Astrocyte of the spinal cord (primary cell): ENCODE measurements around the gene PRKCD.

Source experiments
- DNase-seq: peaks from one replicate; pipeline ENCODE4 v3.0.0; 2011; ENCODE audit warnings: low read depth, low spot score
- H3K4me3 ChIP-seq: 2 replicates; pipeline ENCODE4 v1.5.1; 2011; ENCODE audit warnings: low read depth, mild to moderate bottlenecking, low read length, moderate library complexity
- in situ Hi-C: cut with HindIII; loops from 2 replicates; pipeline ENCODE4 v1.10.0; 2017; ENCODE audit warnings: low sequenced_read_pairs
- TF ChIP-seq, protein P1 (sequence below): IDR thresholded peaks from 2 replicates; pipeline ENCODE4 v1.5.1; 2012; ENCODE audit warnings: low read depth, mild to moderate bottlenecking, low read length, inconsistent platforms

Gene PRKCD

DNA sequence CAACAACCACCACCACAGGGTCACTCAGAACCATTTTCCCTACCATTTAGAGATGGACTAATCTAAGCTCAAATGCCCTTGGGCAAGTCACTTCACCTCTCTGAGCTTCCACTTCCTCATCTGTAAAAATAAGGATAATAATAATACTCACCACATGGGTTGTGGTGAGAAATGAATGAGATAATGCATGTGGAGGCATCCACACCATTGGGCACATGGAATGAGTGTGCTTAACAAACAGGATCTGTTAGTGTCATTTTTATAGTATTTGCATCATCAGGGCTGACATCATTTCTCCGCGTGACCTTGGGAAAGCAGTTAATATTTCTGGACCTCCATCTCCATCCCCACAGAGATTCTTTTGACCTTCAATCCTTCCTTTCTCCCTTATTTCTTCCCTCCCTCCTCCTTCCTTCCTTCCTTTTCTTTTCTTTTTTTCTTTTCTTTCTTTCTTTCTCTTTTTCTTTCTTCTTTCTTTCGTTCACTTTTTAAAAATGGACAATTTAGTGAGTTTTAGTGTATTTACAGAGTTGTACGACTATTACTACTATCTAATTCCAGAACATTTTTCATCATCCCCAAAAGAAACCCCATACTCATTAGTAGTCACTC, 23.1 kb upstream of the PRKCD start:
- in situ Hi-C loops = no loop called here
- DNase-seq = no peak
- no peak overlapping the region for H3K4me3 ChIP-seq
- TF ChIP-seq, protein P1, sequence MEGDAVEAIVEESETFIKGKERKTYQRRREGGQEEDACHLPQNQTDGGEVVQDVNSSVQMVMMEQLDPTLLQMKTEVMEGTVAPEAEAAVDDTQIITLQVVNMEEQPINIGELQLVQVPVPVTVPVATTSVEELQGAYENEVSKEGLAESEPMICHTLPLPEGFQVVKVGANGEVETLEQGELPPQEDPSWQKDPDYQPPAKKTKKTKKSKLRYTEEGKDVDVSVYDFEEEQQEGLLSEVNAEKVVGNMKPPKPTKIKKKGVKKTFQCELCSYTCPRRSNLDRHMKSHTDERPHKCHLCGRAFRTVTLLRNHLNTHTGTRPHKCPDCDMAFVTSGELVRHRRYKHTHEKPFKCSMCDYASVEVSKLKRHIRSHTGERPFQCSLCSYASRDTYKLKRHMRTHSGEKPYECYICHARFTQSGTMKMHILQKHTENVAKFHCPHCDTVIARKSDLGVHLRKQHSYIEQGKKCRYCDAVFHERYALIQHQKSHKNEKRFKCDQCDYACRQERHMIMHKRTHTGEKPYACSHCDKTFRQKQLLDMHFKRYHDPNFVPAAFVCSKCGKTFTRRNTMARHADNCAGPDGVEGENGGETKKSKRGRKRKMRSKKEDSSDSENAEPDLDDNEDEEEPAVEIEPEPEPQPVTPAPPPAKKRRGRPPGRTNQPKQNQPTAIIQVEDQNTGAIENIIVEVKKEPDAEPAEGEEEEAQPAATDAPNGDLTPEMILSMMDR = no peak

DNA sequence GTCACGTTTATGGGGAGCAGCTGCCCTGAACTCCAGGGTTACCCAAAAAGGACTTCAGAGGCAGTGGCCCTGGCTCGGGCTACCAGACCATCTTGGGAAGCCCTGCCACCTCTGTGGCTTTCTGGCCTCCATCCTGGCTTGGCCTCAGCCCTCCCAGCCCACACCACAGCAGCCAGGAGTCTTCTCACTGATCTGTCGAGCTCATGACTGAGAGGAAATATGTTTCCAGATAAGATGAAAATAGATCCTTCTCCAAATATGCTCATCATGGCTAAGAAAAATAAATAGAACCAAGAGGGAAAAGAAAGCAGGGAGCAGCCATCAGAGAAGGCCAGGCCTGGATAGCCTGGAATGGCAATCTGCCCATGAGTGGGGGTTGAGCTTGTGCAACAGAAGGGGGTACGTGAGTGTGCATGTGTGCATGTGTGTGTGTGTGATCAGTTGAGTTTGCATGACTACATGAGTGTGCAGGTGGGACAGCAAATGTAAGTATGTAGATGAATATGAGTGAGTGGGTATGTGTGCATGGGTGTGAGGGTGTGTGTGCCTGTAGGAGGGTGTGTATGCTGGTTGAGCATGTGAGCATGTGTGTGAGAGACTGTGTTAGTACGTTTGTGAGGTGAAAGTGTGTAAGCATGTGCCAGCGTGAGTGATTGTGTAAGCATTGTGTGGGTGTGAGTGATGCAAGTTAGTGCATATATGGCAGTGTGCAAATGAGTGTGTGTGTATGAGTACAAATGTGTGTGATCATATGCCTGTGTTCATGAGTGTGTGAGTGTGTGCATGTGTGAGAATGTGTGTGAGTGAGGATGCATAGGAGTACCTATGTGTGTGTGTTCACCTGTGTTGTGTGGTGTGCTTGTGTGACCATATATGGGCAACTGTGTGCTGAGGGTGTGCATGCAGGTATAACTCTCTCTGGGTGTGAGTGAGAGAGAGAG, 20.8 kb upstream of the PRKCD start:
- no peak overlapping the region for H3K4me3 ChIP-seq
- TF ChIP-seq, protein P1 = no peak
- in situ Hi-C loops = no loop called here
- no peak for DNase-seq

DNA sequence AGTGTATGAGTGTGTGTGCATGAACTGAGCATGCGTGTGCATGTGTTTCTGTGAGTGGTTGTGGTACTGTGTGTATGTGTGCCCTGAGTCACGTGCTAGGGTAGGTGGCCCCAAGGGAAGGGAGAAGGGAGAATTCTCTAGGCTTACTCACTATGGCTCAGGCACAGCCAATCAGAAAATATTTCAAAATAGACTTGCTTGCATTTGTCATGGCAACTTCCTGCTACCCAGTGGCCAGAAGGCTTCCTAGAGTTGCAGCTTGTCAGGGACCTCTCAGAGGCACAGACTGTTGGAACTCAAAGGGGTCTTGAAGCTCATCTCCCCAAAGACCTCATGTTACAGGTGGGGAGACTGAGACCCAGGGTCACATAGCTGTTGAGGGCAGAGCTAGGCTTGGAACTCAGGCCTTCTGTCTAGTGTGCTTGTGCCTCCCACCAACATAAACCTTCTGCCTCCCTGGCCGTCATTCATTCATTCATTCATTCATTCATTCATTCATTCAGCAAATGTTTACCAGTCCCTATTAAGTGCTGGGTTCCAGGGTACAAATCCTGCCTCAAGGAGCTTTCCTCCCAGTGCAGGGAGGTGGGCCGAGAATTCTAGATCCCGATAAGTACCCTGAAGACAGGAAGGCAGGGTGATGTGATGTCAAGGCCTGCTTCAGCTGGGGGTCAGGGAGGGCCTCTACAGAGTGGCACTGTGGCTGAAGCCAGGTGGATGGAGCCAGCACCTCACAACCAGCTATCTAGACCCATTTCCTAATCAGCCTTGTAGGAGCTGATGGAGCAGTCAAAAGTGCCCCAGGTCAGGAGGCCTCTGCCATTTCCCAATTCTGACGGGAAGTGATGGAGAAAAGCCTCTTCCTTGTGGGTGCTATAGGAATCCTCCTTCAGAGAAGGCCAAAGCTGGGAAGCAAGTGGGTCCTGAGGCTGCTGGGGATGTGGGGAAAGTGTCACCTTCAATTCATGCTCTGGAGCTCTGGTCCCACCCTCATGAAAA, 19.9 kb upstream of the PRKCD start:
- peak; percentile 37 for DNase-seq
- in situ Hi-C loops = no loop called here
- TF ChIP-seq, protein P1 = no peak
- no peak overlapping the region for H3K4me3 ChIP-seq

DNA sequence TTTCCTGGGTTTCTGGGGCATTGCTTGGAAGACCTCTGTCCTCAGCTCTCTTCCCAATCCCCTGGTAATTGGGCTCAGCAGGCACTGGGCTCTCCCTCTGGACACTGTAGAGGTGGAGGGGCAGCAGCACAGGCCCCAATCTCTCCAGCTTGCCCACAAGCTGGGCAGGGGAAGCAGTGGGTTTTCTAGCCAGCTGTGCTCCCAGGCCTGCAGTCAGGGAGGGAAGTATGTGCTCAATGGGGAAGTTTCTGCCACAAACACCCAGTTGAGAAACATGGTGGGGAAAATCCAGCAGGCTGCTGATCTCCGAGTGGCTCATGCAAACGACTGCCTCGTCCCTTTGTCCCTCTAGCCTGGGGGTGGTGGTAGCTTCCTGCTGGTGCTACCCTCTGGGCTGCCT, 18.0 kb upstream of the PRKCD start:
- in situ Hi-C loops = no loop called here
- DNase-seq = no peak
- H3K4me3 ChIP-seq = no peak overlapping the region
- TF ChIP-seq, protein P1 = no peak

DNA sequence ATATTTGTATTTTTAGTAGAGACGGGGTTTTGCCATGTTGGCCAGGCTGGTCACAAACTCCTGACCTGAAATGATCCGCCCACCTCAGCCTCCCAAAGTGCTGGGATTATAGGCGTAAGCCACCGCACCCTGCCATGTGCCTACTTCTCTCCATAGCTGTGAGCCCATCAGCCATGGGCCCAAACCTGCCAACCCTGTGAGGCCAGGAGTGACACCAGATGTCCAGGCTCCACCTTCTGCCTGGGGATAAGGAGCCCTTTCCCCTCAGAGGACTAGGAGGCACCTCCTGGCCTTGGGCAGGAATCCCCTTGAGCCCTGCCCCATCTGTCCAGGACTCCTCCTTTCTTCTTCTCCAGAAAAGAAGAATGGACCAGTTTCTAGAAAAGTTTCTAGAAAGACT, 16.6 kb upstream of the PRKCD start:
- TF ChIP-seq, protein P1 = no peak
- H3K4me3 ChIP-seq = no peak overlapping the region
- in situ Hi-C loops = no loop called here
- DNase-seq = no peak
